GM12892 (cell line): ENCODE measurements around the gene HNRNPDL.
"Not testable (repeated sequence)": the region's sequence is repeated elsewhere in the genome, so short reads cannot be mapped to it uniquely, and the experiment has no call there.

Experiments
- DNase-seq: peaks from one replicate; pipeline ENCODE4 v3.0.0; 2011; ENCODE audit not compliant: insufficient read length
- FAIRE-seq: peaks from 2 replicates; lab custom pipeline; 2011; peaks lifted over from hg19 to GRCh38; lab: Jason Lieb, UNC
- POLR2A ChIP-seq: IDR thresholded peaks from 2 replicates; pipeline ENCODE4 v1.6.1; 2011; ENCODE audit warnings: low read depth, low read length, control low read depth
- POLR2AphosphoS5 ChIP-seq: IDR thresholded peaks from 2 replicates; pipeline ENCODE4 v1.6.1; 2011; ENCODE audit warnings: low read depth, low read length, control low read depth
- TAF1 ChIP-seq: IDR thresholded peaks from 2 replicates; pipeline ENCODE4 v1.6.1; 2011; ENCODE audit warnings: low read depth, mild to moderate bottlenecking, control low read depth, low read length, borderline replicate concordance

HNRNPDL gene

DNA sequence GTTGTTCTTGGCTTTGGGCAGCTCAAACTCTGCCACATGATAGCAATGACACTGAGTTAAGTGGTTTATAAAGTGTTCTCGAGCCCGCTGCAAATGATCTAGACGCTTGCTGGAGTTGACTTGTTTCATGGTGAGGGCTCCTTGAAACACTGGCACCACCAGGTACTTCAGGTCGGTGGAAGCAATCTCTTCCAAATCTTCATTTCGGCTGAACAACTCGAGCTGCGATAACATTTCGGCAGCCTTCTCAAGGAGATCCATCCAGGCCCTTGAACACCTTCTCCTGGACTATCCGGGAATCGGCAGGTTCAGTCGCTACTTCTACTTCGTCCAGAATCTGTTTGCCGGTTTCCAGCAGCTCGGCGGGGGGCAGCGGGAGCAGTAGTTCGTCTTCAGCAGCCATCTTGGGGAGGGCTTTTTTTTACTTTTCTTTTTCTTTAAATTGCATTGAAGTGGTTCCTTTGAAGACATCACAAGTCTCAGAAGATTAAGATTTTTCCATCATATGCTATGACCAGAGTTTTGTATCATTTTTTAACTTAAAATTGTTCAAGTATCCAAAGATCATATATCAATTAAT, 28.0 kb downstream of the HNRNPDL start:
- no peak for TF ChIP-seq POLR2A
- TF ChIP-seq POLR2AphosphoS5, result no peak
- TF ChIP-seq TAF1, result no peak
- peak; percentile 14 for FAIRE-seq
- no peak for DNase-seq

DNA sequence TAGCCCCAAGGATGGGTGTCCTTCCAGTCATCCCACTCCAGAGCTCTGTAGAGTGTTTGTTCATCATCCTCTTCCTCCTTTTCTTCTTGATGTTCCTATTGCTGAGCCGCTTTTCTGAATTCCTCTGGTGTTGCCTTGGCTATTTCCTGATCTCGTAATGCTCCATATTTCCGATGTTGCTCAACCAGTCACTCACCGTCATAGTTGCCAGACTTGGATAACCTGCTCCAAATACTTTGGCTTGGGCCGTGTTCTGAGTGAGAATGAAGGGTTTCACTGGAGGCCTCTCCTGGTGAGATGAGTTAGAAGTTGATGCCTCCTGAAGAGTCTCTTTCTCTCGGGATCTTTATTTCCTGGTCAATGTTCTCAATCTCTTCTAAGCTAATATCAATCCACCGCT, 28.7 kb downstream of the HNRNPDL start:
- TF ChIP-seq POLR2AphosphoS5, result no peak
- no peak for TF ChIP-seq TAF1
- DNase-seq, result no peak
- no peak for FAIRE-seq

DNA sequence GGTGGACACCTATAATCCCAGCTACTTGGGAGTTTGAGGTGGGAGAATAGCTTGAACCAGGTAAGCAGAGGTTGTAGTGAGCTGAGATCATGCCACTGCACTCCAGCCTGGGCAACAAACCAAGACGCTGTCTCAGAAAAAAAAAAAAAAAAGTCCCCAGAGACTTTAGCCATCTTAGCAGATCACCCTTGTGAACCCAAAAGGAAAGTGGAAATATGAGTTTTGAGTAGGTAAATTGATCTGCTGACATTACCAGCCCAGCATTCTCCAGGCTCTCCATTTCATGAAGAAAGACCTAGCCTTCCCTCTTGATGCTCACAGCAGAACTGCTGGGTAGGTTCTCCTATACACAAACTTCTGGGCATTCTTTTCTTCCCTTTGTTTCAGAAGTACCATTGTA, 32.0 kb downstream of the HNRNPDL start:
- TF ChIP-seq POLR2AphosphoS5, result no peak
- TF ChIP-seq TAF1, result no peak
- no peak for TF ChIP-seq POLR2A
- FAIRE-seq, result no peak

DNA sequence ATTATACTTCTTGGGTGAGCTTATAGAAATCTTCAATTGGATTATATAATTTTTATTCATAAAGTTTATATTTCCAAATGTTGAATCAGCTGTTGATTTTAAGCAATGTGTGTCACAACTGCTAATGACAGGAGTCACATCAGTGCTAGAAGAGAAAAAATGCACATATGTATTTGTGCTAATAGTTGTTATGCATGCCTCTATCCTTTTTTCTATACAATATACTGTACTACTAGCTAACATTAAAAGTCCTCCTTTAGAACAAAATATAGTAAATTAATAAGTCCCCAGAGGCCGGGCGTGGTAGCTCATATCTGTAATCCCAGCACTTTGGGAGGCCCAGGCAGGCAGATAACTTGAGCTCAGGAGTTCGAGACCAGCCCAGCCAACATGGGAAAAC, 32.7 kb downstream of the HNRNPDL start:
- FAIRE-seq, result no peak
- TF ChIP-seq TAF1 (no peak), POLR2A (no peak), POLR2AphosphoS5 (no peak)
- no peak for DNase-seq

More for the DNA sequence above, 32.0 kb downstream of the HNRNPDL start:
- DNase-seq, result no peak

DNA sequence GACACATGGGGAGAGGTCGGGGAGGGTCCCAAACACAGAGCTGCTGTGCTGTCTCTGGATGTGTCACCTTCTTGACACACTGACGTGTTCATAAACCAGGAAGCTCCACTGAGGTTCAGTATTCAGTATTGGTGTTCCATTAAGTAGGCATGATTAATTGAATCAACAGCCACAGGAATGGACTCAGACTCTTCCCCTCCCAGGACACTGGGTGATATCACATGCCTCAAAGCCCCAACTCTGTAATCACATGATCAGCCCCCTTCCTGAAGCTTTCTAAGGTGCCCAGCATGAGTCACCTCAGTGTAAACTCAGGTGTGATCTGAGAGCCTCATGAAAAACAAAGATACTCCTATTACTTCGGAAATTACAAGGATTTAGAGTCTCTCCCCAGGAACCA, 35.4 kb downstream of the HNRNPDL start:
- FAIRE-seq (no peak), DNase-seq (no peak)
- TF ChIP-seq POLR2AphosphoS5, result no peak
- no peak for TF ChIP-seq POLR2A
- no peak for TF ChIP-seq TAF1

DNA sequence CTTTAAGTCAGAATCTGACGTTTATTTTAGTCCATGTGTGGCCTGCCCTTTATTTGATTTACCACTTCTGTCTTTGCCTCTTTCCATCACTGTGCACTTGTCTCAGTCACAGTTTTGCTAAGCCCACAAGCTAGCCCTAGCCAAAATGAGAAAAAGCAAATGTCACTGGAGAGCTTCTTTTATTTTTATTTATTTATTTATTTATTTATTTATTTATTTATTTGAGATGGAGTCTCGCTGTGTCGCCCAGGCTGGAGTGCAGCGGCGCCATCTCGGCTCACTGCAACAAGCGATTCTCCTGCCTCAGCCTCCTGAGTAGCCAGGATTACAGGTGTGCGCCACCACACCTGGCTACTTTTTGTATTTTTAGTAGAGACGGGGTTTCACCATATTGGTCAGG, 40.2 kb downstream of the HNRNPDL start:
- not testable (repeated sequence) for FAIRE-seq, DNase-seq

DNA sequence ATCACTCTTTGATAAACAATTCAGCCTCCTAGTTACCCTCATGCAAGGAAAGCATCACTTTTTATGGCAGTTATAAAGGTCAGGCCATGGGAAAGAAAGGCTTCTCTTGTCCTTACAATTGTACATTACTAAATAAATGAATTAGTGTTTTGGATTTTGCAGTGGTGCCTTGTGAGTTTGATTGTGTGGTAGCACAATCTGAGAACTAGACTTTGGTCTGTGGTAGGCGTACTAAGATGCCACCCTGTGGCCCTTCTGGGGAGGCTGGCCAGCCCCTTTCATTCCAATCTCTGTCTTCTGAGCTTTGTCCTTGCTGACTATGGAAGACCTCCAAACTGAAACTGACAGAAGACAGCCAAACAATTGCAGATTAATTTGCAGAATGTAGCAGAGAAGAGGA, 41.9 kb downstream of the HNRNPDL start:
- FAIRE-seq (no peak), DNase-seq (no peak)
- no peak for TF ChIP-seq TAF1
- TF ChIP-seq POLR2A, result no peak
- TF ChIP-seq POLR2AphosphoS5, result no peak

DNA sequence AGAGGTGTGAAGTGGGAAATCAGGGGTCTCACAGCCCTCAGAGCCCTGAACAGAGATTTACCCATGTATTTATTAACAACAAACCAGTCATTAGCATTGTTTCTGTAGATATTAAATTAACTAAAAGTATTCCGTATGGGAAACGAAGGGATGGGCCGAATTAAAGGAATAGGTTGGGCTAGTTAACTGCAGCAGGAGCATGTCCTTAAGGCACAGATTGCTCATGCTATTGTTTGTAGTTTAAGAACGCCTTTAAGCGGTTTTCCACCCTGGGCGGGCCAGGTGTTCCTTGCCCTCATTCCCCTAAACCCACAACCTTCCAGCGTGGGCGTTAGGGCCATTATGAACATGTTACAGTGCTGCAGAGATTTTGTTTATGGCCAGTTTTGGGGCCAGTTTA, 44.0 kb downstream of the HNRNPDL start:
- FAIRE-seq, DNase-seq: not testable (repeated sequence)

DNA sequence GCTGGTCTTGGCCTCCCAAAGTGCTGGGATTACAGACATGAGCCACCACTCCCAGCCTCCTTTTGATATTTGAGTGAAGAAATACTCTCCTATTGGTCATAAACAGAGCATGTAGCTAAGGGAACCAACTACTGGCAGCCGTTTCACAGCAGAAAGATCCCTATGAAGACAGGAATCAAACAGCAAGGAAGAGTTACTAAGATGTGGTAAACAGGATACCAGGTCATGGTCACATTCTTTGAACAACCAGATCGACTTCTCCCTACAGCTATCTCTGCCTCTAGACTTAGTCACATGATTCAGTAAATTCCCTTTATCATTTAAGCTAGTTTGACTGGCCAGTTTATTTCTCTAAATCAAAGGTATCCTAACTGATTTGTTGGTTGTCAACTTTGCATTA, 47.5 kb downstream of the HNRNPDL start:
- no peak for TF ChIP-seq POLR2A
- no peak for TF ChIP-seq TAF1
- TF ChIP-seq POLR2AphosphoS5, result no peak
- DNase-seq, result no peak
- FAIRE-seq, result peak; percentile 5

DNA sequence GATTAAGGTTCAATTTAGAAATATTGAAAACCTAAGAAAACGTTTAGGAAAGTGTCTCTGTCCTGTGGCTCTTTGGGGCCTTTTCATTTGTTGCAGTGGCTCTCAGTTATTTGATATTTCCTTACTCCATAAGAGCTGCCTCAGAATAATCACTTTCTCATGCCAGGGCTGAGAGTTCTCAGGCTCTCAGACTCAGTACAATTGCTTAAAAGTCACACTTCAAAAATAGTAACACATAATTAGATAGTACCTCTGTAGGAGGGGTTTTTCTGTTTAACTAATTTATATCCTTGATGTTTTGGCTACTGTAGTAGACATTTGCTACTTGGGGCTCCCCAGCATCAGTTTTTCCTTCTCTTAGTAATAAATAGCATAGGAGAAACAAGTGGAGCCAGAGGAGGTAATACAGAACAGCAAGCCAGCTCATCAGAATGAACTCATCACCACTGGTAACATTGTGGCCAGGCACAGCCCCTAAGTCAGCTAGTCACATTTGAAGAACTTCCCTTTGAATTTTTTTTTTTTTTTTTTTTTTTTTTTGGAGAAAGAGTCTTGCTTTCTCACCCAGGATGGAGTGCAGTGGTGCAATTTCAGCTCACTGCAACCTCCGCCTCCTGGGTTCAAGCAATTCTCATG, 48.5 kb downstream of the HNRNPDL start:
- no peak for FAIRE-seq
- TF ChIP-seq POLR2A, result no peak
- TF ChIP-seq POLR2AphosphoS5, result no peak
- no peak for TF ChIP-seq TAF1
- DNase-seq, result no peak

DNA sequence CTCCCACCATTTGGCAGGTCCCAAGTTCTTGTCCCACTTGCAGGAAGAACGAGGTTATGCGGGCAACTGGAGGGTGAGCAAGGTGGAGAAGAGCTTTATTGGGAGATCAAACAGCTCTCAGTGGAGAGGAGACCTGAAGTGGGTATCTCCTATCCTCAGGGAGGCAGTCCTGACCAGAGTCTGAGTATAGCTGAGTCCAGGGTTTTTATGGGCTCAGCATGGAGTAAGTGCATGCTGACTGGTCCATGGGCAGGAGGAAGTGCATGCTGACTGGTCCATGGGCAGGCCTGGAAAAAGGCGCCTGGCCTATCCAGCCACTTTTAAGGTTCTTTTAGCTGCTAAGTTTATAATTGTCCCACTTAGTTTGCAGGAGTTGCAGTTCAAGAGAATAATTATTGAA, 49.0 kb downstream of the HNRNPDL start:
- DNase-seq, result no peak
- no peak for FAIRE-seq
- no peak for TF ChIP-seq POLR2A
- no peak for TF ChIP-seq TAF1
- TF ChIP-seq POLR2AphosphoS5, result no peak

DNA sequence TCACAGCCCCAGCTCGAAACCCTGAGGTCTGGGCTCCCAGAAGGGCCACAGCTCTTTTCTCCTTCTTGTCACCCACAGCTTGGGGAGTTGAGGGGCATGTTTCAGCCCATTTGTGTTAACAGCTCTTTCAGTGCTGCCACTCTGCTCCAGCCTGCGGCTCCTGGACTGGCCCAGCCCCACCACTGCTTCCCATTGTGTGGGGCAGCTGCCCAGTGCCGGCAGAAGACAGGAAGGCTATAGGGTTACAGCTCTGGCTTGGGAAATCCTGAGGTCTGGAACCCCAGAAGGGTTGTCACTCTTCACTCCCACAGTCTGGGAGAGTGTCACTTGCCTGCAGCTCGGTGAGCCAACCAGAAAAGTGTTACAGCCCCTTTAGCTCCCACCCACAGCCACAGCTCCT, 49.4 kb downstream of the HNRNPDL start:
- TF ChIP-seq POLR2AphosphoS5, result no peak
- no peak for TF ChIP-seq POLR2A
- TF ChIP-seq TAF1, result no peak
- FAIRE-seq (no peak), DNase-seq (no peak)
